Occipital lobe (tissue), 2 donors: ENCODE measurements around the gene SLC26A8. TPM values are rescaled to one million over a fixed set of nuclear protein-coding genes. Genes with fewer than 3 reads are reported as not detected.
"Not testable (repeated sequence)": the region's sequence is repeated elsewhere in the genome, so short reads cannot be mapped to it uniquely, and the experiment has no call there.

Experiments used
- DNase-seq: peaks from one replicate; lab custom pipeline; 2025; lab: John Stamatoyannopoulos, UW
- total RNA-seq: library from RNA; depleted of rRNA; stranded (reverse); fragments of >200 nt; gene quantifications from one replicate; pipeline ENCODE4 v1.2.3, GENCODE V29; 2014

The SLC26A8 gene
- total RNA-seq, 1 donor from 2014 or later, result 5.3 TPM

- no peak for DNase-seq
Measured at GRCh38 chr6:36019167-36019566, 5.3 kb downstream of the SLC26A8 start.

GRCh38 chr6:36018339-36018738 lies 6.1 kb downstream of the SLC26A8 start:
- no peak for DNase-seq

GRCh38 chr6:36015666-36016065 lies 8.8 kb downstream of the SLC26A8 start:
- DNase-seq, result no peak

DNA sequence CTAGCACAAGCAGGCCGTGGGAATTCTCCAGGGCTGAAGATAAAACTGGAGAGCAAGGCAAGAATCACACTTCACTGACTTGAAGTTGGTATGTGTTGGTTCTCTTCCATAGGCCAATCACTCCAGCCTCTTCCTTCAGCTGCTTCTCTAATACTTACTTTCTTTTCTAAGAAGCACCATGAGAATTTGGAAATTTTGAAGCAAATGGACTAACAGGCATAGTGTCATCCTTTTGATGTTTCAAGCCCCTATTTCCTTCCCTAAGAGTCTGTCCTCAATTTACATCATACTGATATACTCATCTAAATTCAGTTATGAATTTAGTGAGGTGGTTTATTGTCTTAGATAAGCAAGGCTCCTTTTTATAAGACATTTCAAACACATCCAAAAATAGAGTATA lies 24.0 kb downstream of the SLC26A8 start:
- no peak for DNase-seq

DNA sequence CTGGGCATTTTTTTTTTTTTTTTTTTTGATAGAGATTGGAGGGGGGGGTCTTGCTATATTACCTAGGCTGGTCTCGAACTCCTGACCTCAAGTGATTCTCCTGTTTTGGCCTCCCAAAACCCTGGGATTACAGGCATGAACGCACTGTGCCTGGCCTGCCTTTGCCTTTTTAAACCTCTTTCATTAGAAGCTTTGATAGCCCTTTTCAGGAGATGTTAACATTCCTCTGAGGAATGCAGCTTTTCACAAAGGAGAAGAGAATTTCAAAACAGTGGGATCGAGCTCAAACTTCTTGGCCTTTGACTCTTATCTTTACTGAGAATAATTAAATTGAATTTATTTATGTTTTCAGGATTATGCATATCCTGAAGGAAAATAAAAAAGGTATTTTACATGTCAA lies 31.3 kb downstream of the SLC26A8 start:
- no peak for DNase-seq

- DNase-seq, result not testable (repeated sequence)
Measured at GRCh38 chr6:35988047-35988446, 36.4 kb downstream of the SLC26A8 start.

DNA sequence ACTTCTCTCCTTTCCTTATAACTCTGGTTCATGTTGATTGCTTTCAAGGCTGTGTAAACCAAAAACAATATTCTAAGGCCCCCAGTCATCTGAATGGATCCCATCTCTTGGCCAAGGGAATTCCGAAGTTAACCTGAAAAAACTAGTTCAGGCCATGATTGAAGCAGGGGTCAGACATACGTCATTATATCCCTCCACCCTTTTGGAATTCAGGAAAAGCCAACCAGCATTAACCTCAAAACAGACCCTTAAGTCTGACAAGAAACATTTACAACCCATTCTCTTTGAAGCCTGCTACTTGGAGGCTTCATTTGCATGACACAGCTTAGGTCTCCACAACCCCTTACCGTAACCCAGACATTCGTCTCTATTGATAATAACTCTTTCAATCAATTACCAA lies 39.7 kb downstream of the SLC26A8 start:
- no peak for DNase-seq

DNA sequence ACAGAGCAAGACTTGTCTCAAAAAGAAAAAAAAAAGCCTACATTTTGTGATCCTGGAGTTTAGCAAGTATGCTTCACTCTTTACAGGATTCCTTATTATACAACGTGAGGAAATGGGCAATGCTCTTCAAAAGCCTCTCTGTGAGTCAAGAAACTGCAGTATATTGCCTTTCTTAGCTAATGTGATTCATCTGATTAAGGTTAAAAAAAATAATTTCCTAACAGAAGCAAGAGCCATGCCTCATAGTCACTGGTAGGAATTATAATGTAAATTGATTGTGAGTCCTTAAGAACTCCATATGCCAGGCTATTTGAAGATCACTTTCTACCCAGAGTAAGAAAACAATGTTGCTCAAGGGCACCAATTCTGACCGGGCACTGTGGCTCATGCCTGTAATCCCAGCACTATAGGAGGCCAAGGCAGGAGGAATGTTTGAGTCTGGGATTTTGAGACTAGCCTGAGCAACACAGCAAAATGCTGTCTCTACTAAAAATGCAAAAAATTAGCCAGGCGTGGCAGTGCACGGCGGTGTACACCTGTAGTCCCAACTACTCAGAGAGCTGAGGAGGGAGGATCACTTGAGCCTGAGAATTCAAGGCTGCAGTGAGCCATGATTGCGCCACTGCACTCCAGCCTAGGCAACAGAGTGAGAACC lies 43.3 kb downstream of the SLC26A8 start:
- DNase-seq, result no peak

DNA sequence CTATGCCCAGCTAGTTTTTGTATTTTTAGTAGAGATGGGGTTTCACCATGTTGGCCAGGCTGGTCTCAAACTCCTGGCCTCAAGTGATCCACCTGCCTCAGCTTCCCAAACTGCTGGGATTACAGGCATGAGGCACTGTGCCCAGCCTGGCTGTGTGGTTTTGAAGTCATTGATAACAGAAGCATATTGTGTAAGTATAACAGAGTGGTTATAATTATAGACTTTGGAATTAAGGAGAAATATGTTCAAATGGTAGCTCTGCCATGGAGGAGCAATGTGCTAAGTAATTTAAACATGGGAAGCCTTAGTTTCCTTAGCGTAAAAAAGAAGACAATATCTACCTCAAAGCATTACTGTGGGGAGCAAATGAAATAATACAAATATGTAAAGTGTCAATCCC lies 44.3 kb downstream of the SLC26A8 start:
- DNase-seq, result not testable (repeated sequence)

- DNase-seq, result no peak
Measured at GRCh38 chr6:35977308-35977707, 47.1 kb downstream of the SLC26A8 start.

GRCh38 chr6:35973670-35974222 lies 50.7 kb downstream of the SLC26A8 start:
- DNase-seq, result no peak

- DNase-seq, result no peak
Measured at GRCh38 chr6:35972471-35973367, 51.7 kb downstream of the SLC26A8 start.

GRCh38 chr6:35970181-35970580 lies 54.3 kb downstream of the SLC26A8 start:
- DNase-seq, result no peak

DNA sequence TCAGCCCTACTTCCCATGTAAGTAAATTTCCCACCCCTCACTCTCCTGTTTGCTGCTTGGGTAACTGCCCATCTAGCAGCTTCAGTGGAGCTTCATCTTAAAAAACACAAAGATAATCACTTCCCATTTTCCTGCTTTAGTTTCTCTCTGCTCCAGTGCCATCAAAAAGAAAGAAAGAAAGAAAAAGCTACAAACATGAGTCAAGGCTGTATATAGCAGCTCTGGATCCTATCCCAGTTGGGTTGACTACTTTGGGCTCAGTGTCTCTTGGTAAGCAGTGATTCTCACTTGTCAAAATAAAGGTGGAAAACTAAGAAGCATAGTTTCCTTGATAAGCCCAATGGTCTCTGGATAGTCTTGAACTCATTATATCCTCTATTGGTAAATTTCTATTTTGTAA lies 54.8 kb downstream of the SLC26A8 start:
- DNase-seq, result no peak

DNA sequence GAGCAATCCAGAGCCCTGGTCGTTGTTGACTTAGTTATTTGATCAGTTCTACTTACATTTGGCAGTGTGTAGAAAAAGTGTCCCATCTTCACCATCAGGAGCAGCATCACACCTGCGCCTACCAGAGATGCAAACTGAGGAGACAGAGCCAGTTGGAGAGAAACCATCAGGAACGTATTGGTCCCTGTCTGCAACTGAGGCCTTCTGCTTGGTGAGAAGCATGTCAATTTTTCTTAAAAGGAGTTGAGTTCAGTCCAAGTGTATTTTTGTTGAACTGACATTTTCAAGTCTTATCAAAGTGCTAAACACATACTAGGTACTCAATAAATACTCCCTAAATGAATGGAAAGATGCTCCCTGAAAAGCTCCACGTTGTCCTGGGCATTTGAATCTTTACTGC lies 55.6 kb downstream of the SLC26A8 start:
- DNase-seq, result no peak

GRCh38 chr6:35967076-35967774 lies 57.2 kb downstream of the SLC26A8 start:
- DNase-seq, result peak; percentile 5

- no peak for DNase-seq
Measured at GRCh38 chr6:35962779-35963560, 61.5 kb downstream of the SLC26A8 start.

DNA sequence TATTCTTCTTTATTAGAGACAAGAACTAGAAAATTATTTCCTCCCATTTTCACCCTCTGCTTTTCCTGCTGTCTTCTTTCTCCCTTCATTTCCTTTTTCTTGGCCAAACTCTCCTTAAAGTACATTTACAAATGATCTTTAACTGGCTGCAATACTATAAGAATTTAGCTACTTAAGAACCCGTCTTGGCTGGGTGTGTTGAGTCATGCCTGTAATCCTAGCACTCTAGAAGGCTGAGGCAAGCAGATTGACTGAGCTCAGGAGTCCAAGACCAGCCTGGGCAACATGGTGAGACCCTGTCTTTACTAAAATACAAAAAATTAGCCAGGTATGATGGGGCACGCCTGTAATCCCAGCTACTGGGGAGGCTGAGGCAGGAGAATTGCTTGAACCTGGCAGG lies 64.3 kb downstream of the SLC26A8 start:
- no peak for DNase-seq

DNA sequence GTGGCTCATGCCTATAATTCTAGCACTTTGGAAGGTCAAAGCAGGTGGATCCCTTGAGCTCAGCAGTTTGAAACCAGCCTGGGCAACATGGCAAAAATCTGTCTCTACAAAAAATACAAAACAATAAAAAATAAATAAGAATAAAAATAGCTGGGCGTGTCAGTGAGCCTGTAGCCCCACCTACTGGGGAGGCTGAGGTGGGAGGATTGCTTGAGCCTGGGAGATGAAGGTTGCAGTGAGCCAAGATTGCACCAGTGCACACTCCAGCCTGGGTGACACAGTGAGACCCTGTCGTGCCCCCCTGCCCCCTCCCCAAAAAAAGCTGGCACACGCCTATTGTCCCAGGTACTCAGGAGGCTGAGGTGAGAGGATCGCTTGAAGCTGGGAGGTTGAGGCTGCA lies 68.5 kb downstream of the SLC26A8 start:
- DNase-seq, result no peak

DNA sequence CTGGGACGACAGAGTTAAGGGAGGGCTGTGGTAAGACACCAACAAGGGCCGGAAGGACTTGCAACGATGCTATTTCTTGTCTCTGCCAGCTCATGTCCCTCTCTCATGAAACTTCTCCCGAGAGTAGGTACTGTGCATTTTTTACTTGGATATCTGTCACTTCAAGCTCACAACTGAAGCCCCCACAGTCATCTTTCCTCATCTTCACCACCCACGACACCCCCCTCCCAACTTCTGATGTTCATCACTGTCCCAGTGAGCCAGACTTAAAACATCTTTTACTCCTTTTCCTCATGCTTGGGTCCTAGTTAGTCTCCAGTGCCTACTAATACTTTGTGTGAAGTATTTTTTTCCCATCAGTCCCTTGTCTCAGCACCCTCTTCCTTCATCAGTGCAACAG lies 68.9 kb downstream of the SLC26A8 start:
- DNase-seq, result no peak

DNA sequence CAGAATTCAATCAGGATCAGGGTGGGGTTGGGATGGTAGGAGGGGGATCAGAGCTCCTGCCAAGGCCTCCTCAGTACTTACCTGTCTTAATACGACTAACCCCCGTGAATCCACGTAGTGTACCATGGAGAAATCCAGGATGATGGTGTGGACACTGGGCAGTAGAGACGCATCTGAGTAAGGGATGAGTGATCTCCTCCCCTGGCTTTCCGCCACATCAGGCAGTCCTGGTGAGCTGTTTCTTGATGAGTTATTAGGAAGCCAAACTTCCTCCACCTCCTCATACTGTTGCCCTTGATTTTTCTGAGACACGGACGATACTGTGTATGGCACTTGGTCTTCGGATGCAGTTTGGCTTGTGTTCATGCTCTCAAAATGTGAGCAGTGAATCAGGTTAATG lies 69.4 kb downstream of the SLC26A8 start:
- DNase-seq, result no peak
